Choroid plexus epithelial cell (primary cell): Measurements from ENCODE around the gene MYG1.
A peak's percentile ranks its signal among the peaks of the same experiment; 100 is the strongest.

Experiments used
- DNase-seq: peaks from one replicate; pipeline ENCODE4 v3.0.0-alpha.2; 2010; ENCODE audit warnings: low read depth
- H3K4me3 ChIP-seq: 2 replicates; pipeline ENCODE4 v1.5.1; 2011; ENCODE audit warnings: low read depth, mild to moderate bottlenecking, control low read depth, low read length, moderate library complexity
- TF ChIP-seq, protein P1 (sequence below): conservative IDR thresholded peaks from 2 replicates; pipeline ENCODE4 v1.5.1; 2011; ENCODE audit warnings: low read depth, mild to moderate bottlenecking, control low read depth, inconsistent platforms, low read length, moderate library complexity

MYG1 gene

GRCh38 chr12:53320352-53321195 is 21.1 kb downstream of the MYG1 start:
- TF ChIP-seq, protein P1, sequence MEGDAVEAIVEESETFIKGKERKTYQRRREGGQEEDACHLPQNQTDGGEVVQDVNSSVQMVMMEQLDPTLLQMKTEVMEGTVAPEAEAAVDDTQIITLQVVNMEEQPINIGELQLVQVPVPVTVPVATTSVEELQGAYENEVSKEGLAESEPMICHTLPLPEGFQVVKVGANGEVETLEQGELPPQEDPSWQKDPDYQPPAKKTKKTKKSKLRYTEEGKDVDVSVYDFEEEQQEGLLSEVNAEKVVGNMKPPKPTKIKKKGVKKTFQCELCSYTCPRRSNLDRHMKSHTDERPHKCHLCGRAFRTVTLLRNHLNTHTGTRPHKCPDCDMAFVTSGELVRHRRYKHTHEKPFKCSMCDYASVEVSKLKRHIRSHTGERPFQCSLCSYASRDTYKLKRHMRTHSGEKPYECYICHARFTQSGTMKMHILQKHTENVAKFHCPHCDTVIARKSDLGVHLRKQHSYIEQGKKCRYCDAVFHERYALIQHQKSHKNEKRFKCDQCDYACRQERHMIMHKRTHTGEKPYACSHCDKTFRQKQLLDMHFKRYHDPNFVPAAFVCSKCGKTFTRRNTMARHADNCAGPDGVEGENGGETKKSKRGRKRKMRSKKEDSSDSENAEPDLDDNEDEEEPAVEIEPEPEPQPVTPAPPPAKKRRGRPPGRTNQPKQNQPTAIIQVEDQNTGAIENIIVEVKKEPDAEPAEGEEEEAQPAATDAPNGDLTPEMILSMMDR: no peak
- H3K4me3 ChIP-seq: peak overlapping the region; percentile 79
- peak; percentile 56 for DNase-seq

- peak; percentile 10 for DNase-seq
- TF ChIP-seq, protein P1: no peak
- peak overlapping the region; percentile 62 for H3K4me3 ChIP-seq
Observed at GRCh38 chr12:53324113-53324778, 24.8 kb downstream of the MYG1 start.

- peak; percentile 91 for DNase-seq
- peak overlapping the region; percentile 62 for H3K4me3 ChIP-seq
- TF ChIP-seq, protein P1: peak; percentile 77
Observed at GRCh38 chr12:53324779-53325510, 25.4 kb downstream of the MYG1 start.

GRCh38 chr12:53325511-53326061 is 26.1 kb downstream of the MYG1 start:
- H3K4me3 ChIP-seq: peak overlapping the region; percentile 62
- DNase-seq: no peak
- TF ChIP-seq, protein P1: no peak

DNA sequence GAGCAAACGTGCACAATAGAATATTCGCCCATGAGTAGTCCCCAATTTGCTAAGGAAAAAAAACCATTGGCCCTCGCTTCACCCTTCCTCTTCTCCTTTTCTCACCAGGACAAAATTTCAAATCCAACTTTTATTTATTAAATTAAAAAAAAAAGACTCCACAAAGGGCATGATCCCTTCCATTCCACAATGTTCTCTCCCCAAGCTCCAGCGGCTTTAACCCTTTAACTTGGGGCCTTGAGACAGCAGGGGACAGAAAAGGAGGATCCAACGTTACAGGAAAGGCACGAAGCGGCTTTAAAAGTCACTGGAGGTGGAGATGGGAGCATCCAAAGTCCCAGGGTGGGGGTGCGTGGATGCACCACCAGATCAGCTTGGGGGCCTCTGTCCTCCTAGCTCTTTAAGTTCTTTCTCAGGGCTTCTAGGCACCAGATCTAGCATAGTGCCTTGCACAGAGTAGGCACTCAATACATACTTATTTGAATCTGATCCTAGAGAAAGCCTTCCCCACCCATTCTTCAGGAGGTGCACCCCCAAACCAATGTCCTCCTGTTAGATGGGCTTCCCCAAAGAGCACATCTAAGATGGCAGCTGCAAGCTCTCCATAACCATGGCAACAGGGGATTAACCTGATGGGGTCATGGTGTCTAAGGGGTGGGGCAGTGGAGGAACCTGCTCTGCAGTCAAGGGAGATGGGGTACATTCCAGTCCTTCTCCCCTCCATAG is 27.1 kb downstream of the MYG1 start:
- no peak overlapping the region for H3K4me3 ChIP-seq
- TF ChIP-seq, protein P1: no peak
- DNase-seq: no peak

- TF ChIP-seq, protein P1: peak; percentile 54
- DNase-seq: peak; percentile 24
Observed at GRCh38 chr12:53327435-53328042, 28.0 kb downstream of the MYG1 start.

More at GRCh38 chr12:53327435-53328042, 28.0 kb downstream of the MYG1 start:
- H3K4me3 ChIP-seq: no peak overlapping the region
